C1 segment of cervical spinal cord (tissue), 14 donors: ENCODE results near the gene CPNE6.
"Not testable (repeated sequence)": the region's sequence is repeated elsewhere in the genome, so short reads cannot be mapped to it uniquely, and the experiment has no call there.

ENCODE experiments used
- DNase-seq, 14 donors: peaks; one replicate each; lab custom pipeline; 2025; lab: John Stamatoyannopoulos, UW

The CPNE6 gene

GRCh38 chr14:24071144-24071697 is at the start of gene CPNE6:
Gene CPNE6 (plus strand): TSS chr14:24071562. CDS start chr14:24072937, 1,375 bp downstream.
- peak in 4 of 14 donors; percentile 12 to 85 (median 24) for DNase-seq

DNA sequence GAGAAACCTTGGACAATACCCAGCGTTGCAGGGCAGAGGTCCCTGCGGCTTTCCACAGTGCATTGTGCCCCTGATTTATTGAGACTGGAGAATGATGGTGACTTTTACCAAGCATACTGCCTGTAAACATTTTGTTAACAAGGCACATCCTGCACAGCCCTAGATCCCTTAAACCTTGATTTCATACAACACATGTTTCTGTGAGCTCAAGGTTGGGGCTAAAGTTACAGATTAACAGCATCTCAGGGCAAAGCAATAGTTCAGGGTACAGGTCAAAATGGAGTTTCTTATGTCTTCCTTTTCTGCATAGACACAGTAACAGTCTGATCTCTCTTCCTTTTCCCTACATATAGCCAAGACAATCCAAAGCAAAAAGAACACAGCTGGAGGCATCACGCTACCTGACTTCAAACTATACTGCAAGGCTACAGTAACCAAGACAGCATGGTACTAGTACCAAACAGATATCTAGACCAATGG is 46.4 kb upstream of the CPNE6 start:
- not testable (repeated sequence) for DNase-seq

DNA sequence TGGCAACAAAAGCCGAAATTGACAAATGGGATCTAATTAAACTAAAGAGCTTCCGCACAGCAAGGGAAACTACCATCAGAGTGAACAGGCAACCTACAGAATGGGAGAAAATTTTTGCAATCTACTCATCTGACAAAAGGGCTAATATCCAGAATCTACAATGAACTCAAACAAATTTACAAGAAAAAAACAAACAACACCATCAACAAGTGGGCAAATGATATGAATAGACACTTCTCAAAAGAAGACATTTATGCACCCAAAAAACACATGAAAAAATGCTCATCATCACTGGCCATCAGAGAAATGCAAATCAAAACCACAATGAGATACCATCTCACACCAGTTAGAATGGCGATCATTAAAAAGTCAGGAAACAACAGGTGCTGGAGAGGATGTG is 41.7 kb upstream of the CPNE6 start:
- DNase-seq = not testable (repeated sequence)

DNA sequence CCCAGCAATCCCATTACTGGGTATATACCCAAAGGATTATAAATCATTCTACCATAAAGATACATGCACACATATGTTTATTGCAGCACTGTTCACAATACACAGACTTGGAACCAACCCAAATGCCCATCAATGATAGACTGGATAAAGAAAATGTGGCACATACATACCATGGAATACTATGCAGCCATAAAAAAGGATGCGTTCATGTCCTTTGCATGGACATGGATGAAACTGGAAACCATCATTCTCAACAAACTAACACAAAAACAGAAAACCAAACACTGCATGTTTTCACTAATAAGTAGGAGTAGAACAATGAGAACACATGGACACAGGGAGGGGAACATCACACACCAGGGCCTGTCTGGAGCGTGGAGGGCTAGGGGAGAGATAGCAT is 40.0 kb upstream of the CPNE6 start:
- DNase-seq = not testable (repeated sequence)

GRCh38 chr14:24032727-24033418 is 38.5 kb upstream of the CPNE6 start:
- no peak for DNase-seq

DNA sequence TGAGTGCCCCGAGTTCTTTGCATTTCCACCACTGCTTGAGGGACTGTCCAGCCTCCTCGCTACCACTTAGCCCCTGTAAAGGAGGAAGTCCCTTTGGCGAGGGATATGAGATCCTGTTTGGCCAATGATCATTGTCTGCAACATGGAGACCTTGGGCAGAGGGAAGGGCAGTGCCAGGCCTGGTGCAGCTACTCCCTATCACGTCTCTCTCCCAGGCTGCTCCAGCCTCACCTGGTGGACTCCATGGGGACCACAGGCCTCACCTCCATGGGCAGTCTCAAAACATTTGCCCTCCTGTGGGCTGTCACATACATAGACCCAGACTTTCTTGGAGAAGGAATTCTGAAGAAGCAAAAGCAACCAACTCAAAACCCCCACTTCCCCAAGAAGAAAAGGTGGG is 35.6 kb upstream of the CPNE6 start:
- DNase-seq = not testable (repeated sequence)

DNA sequence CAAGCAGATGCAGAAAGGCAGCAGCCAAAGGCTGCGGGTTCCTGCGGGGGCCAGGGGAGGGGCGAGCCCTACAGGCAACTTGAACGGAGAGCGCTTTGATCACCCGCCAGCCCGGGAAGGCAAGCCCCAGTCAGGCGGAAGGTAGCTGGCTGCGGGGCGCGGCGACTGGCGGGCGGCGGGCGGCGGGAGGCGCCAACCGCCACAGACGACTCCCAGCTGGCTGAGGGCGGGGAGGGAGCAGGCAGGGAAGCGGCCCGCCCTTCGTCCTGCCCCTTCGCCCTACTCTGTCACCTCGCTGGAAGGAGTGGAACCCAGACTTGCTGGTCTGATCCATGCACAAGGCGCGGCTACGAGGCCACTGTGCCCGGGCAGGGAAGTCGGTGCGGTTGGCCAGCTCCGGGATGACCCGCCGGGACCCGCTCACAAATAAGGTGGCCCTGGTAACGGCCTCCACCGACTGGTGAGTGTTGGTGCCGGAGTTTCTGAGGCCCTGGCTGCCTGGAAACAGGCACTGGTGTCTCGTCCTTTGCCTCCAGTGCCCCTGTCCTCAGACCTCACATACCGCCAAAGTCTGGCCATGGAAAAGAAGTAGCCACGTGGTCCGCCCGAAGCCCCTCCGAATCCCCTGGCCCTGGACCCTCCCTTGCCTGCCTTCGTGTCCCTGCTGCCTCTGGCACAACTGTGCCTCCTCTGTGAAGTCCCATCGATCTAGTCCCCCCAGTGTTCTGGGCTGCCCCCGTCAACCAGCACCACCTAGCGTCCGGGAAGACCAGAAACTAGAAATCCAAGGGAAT is 35.0 kb upstream of the CPNE6 start:
- peak in 12 of 14 donors; percentile 60 to 86 (median 80) for DNase-seq

- not testable (repeated sequence) for DNase-seq
These were observed 34.3 kb upstream of the CPNE6 start for GRCh38 chr14:24036963-24037657.

- peak in 3 of 14 donors; percentile 19 to 32 (median 24) for DNase-seq
These were observed 33.7 kb upstream of the CPNE6 start for GRCh38 chr14:24037658-24038037.

- DNase-seq = no peak
These were observed 32.7 kb upstream of the CPNE6 start for GRCh38 chr14:24038686-24039085.

DNA sequence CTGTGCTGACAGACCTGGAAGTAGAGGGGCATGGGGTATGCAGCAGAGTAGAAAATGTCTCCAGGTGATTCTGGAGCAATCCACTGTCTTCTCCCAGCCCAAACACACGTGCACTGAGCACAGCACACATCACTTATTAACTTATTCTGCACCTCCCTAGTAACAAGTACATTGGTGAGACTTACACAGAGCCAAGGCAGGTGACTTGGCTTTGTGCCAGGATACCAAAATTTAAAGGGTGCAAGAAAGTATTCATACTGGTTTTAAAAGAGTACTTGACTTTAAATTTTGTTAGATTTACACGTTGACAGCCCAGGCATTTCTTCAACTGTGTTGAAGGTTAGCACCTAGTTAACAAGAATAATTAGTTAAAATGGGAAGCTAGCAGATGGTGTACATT is 30.7 kb upstream of the CPNE6 start:
- no peak for DNase-seq

DNA sequence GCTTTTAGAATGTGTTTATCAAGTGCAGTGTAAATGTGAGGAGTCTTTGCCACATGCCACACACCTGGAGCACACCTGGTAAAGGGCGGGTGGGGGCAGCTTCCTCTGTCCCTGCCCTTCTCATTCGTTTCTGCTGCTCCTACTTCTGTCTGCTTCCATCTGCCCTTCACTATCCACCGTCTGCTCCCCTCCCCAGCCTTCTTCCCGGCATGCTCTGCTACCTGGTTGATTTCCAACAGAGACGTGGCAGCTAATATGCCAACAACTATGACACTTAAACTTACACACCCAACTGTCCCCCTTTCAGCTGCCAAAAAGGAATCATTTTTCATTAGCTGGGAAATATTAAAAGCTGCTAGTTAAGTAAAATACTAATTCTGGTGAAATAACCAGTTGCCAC is 28.6 kb upstream of the CPNE6 start:
- no peak for DNase-seq

- DNase-seq = not testable (repeated sequence)
These were observed 22.4 kb upstream of the CPNE6 start for GRCh38 chr14:24049002-24049401.

DNA sequence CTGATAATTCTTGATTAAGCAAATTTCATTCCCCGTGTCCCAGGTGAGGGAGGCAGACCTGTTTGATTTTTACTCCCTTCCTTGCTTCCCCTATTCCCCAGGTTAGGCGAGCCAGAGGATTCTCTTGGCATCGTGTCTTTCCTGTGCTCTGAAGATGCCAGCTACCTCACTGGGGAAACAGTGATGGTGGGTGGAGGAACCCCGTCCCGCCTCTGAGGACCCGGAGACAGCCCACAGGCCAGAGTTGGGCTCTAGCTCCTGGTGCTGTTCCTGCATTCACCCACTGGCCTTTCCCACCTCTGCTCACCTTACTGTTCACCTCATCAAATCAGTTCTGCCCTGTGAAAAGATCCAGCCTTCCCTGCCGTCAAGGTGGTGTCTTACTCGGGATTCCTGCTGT is 20.6 kb upstream of the CPNE6 start:
- DNase-seq = not testable (repeated sequence)

DNA sequence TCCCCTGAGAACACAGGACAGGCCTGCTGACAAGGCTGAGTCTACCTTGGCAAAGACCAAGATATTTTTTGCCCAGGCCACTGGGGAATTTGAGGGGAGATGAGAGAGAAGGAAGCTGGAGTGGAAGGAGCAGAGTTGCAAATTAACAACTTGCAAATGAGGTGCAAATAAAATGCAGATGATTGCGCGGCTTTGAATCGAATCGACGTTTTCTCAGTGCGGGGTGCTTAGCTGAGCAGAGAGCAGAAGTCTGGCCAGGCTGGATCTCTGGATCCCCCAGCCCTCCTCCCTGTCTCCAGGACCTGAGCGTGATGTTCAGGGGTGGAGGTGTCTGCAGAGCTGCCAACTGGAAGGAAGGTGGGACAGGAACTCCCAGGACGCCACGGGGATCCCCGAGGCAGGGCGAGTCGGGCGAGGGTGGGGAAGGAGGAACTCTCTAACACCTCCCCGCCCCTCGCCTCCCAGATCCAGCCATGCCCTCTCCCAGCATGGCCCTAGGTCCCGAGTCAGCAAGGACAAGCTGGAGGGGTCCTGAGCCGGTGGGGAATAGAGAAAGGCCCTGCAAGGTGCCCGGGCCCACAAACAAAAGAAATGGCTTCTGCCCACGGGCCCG is 20.1 kb upstream of the CPNE6 start:
- DNase-seq = peak in 4 of 14 donors; percentile 40 to 75 (median 58)

GRCh38 chr14:24051789-24052655 is 19.3 kb upstream of the CPNE6 start, which contains the start of gene CARMIL3:
Gene CARMIL3 (plus strand): TSS chr14:24052009. CDS start chr14:24052154, 145 bp downstream.
- DNase-seq = peak in 12 of 14 donors; percentile 26 to 80 (median 64)

- DNase-seq = no peak
These were observed 18.5 kb upstream of the CPNE6 start for GRCh38 chr14:24052656-24053547.

GRCh38 chr14:24053548-24054323 is 17.6 kb upstream of the CPNE6 start:
- DNase-seq = peak in 3 of 14 donors; percentile 3 to 13 (median 11)
